GM13977 (cell line): ENCODE results near the gene CCL2.

ENCODE experiments used
- DNase-seq: peaks from one replicate; pipeline ENCODE4 v3.0.0; 2012; ENCODE audit warnings: low spot score
- in situ Hi-C: fragments of 300-500 bp; cut with MboI; formaldehyde crosslinking; loops from one replicate; pipeline ENCODE4 v1.12.0; 2022; ENCODE audit warnings: low sequenced_read_pairs, low pct_unique_long_range_greater_than_20kb, mixed read lengths, inconsistent platforms; ENCODE audit not compliant: unreplicated experiment
- TF ChIP-seq, protein P1 (sequence below): IDR thresholded peaks from 2 replicates; pipeline ENCODE4 v1.5.1; 2012; ENCODE audit warnings: mild to moderate bottlenecking, control low read depth; ENCODE audit not compliant: insufficient read depth; ENCODE audit errors: extremely low read depth, missing control alignments

CCL2 gene

DNA sequence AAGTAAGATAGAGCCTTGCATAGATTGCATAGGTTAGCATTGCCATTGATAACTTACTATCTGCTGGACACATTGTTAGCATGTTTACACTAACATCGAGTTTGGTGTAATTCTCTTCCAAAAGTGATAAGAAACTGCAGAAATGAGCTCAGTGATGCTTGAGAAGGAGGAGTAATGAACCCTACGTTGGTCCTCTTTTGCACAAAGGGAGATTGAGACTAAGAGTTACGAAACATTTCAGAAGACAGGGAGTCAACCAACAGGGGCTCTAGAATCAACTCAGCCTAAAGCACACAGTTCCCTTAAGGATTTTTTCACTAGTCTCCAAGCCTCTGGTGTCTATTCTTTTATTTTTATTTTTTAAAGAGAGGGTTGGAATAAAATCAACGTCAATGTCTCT is 21.7 kb downstream of the CCL2 start:
- TF ChIP-seq, protein P1, sequence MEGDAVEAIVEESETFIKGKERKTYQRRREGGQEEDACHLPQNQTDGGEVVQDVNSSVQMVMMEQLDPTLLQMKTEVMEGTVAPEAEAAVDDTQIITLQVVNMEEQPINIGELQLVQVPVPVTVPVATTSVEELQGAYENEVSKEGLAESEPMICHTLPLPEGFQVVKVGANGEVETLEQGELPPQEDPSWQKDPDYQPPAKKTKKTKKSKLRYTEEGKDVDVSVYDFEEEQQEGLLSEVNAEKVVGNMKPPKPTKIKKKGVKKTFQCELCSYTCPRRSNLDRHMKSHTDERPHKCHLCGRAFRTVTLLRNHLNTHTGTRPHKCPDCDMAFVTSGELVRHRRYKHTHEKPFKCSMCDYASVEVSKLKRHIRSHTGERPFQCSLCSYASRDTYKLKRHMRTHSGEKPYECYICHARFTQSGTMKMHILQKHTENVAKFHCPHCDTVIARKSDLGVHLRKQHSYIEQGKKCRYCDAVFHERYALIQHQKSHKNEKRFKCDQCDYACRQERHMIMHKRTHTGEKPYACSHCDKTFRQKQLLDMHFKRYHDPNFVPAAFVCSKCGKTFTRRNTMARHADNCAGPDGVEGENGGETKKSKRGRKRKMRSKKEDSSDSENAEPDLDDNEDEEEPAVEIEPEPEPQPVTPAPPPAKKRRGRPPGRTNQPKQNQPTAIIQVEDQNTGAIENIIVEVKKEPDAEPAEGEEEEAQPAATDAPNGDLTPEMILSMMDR: no peak
- in situ Hi-C loops: no loop called here
- no peak for DNase-seq

DNA sequence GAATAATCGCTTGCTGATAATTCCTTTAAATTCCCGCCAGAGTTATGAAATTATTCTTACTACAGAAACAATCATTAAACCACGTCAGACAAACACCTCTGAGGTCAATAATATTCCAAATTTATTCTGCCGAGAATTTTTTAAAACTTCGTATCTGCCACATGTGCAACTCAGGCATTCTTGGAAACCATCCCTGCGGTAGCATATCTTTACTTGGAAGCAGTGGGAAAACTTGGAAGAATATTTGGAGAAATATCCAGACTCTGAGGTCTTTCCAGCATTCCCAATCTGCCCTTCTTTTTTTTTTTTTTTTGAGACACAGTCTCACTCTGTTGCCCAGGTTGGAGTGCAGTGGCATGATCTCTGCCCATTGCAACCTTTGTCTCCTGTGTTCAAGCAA is 28.5 kb downstream of the CCL2 start:
- in situ Hi-C loops: no loop called here
- TF ChIP-seq, protein P1: no peak
- DNase-seq: no peak

DNA sequence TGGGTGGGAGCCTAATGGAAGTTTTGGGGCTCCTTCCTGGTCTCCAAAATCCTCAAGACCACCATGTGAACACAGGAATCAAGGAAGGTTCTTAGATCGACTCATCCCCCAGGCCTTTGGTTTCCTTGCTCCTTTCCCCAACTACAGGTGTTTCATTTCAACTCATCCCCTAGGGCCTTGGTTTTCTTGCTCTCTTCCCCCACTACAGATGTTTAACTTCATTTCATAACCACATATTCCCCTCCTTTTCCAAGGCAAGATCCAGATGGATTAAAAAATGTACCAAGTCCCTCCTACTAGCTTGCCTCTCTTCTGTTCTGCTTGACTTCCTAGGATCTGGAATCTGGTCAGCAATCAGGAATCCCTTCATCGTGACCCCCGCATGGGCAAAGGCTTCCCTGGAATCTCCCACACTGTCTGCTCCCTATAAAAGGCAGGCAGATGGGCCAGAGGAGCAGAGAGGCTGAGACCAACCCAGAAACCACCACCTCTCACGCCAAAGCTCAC is 30.3 kb downstream of the CCL2 start, which contains the start of gene CCL11:
Gene CCL11 (plus strand): TSS at position 457 of the 507 bp plus-strand sequence. CDS start 67 bp downstream, outside the sequence.
- DNase-seq: no peak
- TF ChIP-seq, protein P1: no peak
- in situ Hi-C loops: no loop called here

DNA sequence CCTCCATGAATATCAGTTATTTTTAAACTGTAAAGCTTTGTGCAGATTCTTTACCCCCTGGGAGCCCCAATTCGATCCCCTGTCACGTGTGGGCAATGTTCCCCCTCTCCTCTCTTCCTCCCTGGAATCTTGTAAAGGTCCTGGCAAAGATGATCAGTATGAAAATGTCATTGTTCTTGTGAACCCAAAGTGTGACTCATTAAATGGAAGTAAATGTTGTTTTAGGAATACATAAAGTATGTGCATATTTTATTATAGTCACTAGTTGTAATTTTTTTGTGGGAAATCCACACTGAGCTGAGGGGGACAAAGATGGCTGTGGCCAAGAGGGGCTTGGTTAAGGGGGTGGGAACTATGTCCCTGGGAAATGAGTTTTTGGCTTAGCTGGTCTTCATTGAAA is 32.8 kb downstream of the CCL2 start:
- no peak for DNase-seq
- in situ Hi-C loops: no loop called here
- TF ChIP-seq, protein P1: no peak

DNA sequence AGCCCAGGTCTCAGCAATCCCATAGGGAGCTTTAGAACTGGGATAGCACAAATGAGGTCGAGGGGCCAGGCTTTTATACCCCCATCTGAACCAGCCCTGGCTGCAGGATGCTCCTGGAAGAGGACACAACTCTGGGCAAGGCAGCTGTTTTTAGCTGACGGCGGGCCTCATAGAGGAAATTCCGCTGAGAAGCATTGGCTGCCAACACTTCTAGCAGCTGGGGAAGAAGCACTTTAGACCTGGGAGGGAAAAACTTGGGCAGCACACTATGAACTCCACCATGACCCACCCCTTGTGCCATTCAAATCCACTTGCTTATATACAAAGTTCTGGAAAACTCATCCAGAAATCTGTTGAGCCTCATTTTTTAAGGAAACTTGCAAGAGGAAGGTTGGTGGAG is 35.5 kb downstream of the CCL2 start:
- in situ Hi-C loops: no loop called here
- TF ChIP-seq, protein P1: no peak

DNA sequence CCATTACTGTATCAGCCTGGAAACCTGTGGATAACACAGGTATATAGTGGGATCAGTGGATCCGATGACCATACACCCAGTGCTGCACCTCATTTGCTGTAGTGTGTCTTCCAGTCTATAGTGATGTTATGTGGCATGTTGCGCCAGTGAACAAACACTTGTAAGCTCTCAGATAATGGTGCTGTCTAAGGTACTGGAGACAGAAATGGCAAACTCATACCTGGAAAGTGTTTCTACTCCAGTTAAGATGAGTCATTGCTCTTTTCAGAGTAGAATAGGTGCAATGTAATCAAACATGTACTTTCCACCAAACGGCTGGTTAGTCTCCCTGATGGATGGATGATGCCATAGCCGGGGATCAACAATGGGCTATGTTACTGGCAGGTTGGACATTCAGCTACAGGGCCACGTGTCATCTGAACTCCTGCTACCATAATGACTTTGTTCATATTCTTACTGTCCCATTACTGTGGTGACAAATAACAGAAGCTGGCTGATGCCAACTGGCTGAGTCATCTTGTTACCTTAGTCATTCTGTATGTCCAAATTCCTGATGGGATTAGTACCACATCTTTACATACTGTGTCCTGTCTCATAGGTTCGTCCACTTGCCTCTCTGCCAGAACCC is 36.8 kb downstream of the CCL2 start:
- DNase-seq: no peak
- TF ChIP-seq, protein P1: no peak
- in situ Hi-C loops: no loop called here

More for the DNA sequence above, 35.5 kb downstream of the CCL2 start:
- DNase-seq: no peak

DNA sequence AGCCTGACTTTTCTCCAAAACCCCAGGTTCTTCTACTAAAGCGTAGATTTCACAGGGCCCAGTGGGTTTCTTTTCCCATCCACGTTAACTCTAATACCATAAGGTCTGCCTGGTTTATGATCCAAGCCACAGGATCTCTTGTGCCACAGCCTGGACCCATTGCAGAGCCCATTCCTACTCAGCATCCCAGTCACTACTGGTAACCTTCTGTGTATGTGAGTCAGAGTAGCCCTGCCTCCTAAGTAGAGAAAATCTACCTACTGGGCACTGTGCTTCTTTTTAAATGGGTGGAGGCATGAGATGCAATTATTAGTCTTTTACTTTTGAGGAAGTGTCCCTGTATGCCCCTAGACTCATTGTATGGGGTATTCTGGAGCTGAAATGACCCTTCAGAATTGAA is 43.9 kb downstream of the CCL2 start:
- TF ChIP-seq, protein P1: no peak
- in situ Hi-C loops: no loop called here
- DNase-seq: no peak
